Limb (tissue), 2 donors: Measurements from ENCODE around the gene FKTN.

Source experiments
- DNase-seq, 2 donors: peaks; one replicate each; pipeline ENCODE4 v3.0.0-alpha.2; 2016; ENCODE audit errors: extremely low spot score in 2 of 2

The FKTN gene

GRCh38 chr9:105632807-105633206, 74.9 kb downstream of the FKTN start:
- no peak for DNase-seq

- DNase-seq, result peak in 1 of 2 donors; percentile 57
Measured at GRCh38 chr9:105633411-105633810, 75.5 kb downstream of the FKTN start.

- DNase-seq, result no peak
Measured at GRCh38 chr9:105636331-105636730, 78.4 kb downstream of the FKTN start.

GRCh38 chr9:105637787-105638395, 80.0 kb downstream of the FKTN start:
- DNase-seq, result no peak

GRCh38 chr9:105639936-105640335, 82.0 kb downstream of the FKTN start:
- DNase-seq, result no peak

- no peak for DNase-seq
Measured at GRCh38 chr9:105643795-105644194, 85.9 kb downstream of the FKTN start.

GRCh38 chr9:105646879-105647594, 89.1 kb downstream of the FKTN start:
- DNase-seq, result no peak

GRCh38 chr9:105647595-105648349, 89.8 kb downstream of the FKTN start:
- DNase-seq, result no peak

GRCh38 chr9:105651806-105652205, 93.9 kb downstream of the FKTN start:
- no peak for DNase-seq

- DNase-seq, result peak in 1 of 2 donors; percentile 63
Measured at GRCh38 chr9:105656131-105656921, 98.4 kb downstream of the FKTN start.

- DNase-seq, result no peak
Measured at GRCh38 chr9:105658351-105658750, 100.4 kb downstream of the FKTN start.

GRCh38 chr9:105661011-105661410, 103.1 kb downstream of the FKTN start:
- DNase-seq, result no peak

- DNase-seq, result no peak
Measured at GRCh38 chr9:105662184-105663104, 104.5 kb downstream of the FKTN start, which contains the start of gene TAL2. TAL2 (plus strand) TSS chr9:105662457; CDS start chr9:105662497, 40 bp downstream.

GRCh38 chr9:105663914-105664313, 106.0 kb downstream of the FKTN start:
- no peak for DNase-seq

- DNase-seq, result no peak
Measured at GRCh38 chr9:105667867-105668266, 109.9 kb downstream of the FKTN start.

- DNase-seq, result no peak
Measured at GRCh38 chr9:105670315-105670714, 112.4 kb downstream of the FKTN start.

- no peak for DNase-seq
Measured at GRCh38 chr9:105670775-105671174, 112.8 kb downstream of the FKTN start.

GRCh38 chr9:105672711-105673234, 114.8 kb downstream of the FKTN start:
- DNase-seq, result no peak

- no peak for DNase-seq
Measured at GRCh38 chr9:105673850-105674387, 116.0 kb downstream of the FKTN start.

- DNase-seq, result no peak
Measured at GRCh38 chr9:105676351-105676923, 118.5 kb downstream of the FKTN start.
